Mucosa of descending colon (tissue), 3 donors: ENCODE data around the gene BTN3A1. TPM values are rescaled to one million over a fixed set of nuclear protein-coding genes. Genes with fewer than 3 reads are reported as not detected.
A peak's percentile ranks its signal among the peaks of the same experiment; 100 is the strongest.

Experiments
- ATAC-seq: fragments of 200-7000 bp; cut with Tn5 transposase; one replicate; pipeline ENCODE4 v1.9.1; 2020; ENCODE audit warnings: mild to moderate bottlenecking, moderate library complexity
- DNase-seq, 3 donors: peaks; one replicate each; pipeline ENCODE4 v3.0.0-alpha.2; 2020
- H3K36me3 ChIP-seq: fragments of 200-600 bp; one replicate; pipeline ENCODE4 v1.8.0; 2021; ENCODE audit warnings: low read depth, mild to moderate bottlenecking
- H3K4me1 ChIP-seq: fragments of 200-600 bp; one replicate; pipeline ENCODE4 v1.8.0; 2021; ENCODE audit warnings: low read depth, mild to moderate bottlenecking
- H3K4me3 ChIP-seq: fragments of 200-600 bp; one replicate; pipeline ENCODE4 v1.8.0; 2021; ENCODE audit warnings: mild to moderate bottlenecking
- H3K9me3 ChIP-seq: fragments of 200-600 bp; one replicate; pipeline ENCODE4 v1.8.0; 2021; ENCODE audit warnings: mild to moderate bottlenecking
- intact Hi-C, 2 donors: fragments of 100-400 bp; cut with DNase I in 1 of 2; cut with micrococcal nuclease in 1 of 2; formaldehyde crosslinking; loops; one replicate each; pipeline versions ENCODE4 v1.11.0 to v1.11.1; 2022; cut with DNase I, micrococcal nuclease
- total RNA-seq, 3 donors: library from RNA; stranded (reverse); fragmentation: NEBNext Ultra II Directional in 2 of 3; extraction: Animal tissue kit (Norgen Biotek cat#: 25700) in 2 of 3; gene quantifications; one replicate each; pipeline versions ENCODE4 v1.2.1 to v1.2.4, GENCODE V29; 2021 to 2023
- TF ChIP-seq, protein P1 (sequence below): fragments of 200-600 bp; IDR thresholded peaks from one replicate; pipeline ENCODE4 v1.8.0; 2022; ENCODE audit warnings: antibody characterized with exemption, mild to moderate bottlenecking
- donor health status: DM: no; HTN: no; CAD: no; lungs with moderate emphysema.
- donor health status: DM: no; HTN: no; CAD: no.
- donor health status: DM: no; HTN: yes; CAD: no.

Gene BTN3A1
- total RNA-seq, 3 donors from 2014 or later = 25.5 to 45.8 (median 34.4) TPM

DNA sequence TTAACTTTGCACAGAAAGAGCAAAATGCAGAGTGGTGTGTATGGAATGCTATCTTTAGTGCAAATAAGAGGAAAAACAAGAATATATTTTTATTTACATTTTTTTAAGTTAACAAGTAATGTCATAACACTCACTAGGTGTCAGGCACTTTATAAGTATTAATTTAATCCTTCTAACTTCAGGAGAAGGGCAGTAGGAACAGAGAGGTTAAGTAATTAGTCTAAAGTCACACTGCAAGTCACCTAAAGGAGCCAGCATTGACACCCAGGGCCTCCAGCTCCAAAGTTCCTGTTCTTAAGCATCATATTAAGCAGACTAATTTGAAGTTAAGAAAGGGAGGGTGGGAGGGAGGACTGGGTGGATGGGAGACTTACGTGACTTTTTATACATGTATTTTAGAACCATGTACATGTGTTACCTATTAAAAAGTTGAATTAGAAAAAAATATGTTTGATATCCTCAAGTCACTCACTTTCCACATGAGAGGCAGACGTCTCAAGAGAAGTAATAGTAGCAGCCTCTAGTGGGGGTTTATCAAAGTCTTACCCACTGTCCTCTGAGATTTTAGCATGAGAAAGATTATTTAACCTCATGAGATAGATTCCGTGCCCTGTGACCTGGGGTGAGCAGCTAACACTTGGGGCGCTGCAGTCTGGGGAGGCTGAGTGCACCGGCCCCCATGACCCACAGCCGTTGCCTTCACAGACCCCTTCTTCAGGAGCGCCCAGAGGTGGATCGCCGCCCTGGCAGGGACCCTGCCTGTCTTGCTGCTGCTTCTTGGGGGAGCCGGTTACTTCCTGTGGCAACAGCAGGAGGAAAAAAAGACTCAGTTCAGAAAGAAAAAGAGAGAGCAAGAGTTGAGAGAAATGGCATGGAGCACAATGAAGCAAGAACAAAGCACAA lies 7.0 kb downstream of the BTN3A1 start:
- Histone ChIP-seq H3K4me1 (peaks cover 5% of the 10 kb centered on the region), H3K4me3 (no peak overlapping the region), H3K36me3 (peaks cover 11% of the 10 kb centered on the region), H3K9me3 (no peaks in the 10 kb centered on the region)
- TF ChIP-seq, protein P1, sequence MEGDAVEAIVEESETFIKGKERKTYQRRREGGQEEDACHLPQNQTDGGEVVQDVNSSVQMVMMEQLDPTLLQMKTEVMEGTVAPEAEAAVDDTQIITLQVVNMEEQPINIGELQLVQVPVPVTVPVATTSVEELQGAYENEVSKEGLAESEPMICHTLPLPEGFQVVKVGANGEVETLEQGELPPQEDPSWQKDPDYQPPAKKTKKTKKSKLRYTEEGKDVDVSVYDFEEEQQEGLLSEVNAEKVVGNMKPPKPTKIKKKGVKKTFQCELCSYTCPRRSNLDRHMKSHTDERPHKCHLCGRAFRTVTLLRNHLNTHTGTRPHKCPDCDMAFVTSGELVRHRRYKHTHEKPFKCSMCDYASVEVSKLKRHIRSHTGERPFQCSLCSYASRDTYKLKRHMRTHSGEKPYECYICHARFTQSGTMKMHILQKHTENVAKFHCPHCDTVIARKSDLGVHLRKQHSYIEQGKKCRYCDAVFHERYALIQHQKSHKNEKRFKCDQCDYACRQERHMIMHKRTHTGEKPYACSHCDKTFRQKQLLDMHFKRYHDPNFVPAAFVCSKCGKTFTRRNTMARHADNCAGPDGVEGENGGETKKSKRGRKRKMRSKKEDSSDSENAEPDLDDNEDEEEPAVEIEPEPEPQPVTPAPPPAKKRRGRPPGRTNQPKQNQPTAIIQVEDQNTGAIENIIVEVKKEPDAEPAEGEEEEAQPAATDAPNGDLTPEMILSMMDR = no peak
- intact Hi-C loops = no loop called here
- ATAC-seq = no peak
- DNase-seq = no peak

DNA sequence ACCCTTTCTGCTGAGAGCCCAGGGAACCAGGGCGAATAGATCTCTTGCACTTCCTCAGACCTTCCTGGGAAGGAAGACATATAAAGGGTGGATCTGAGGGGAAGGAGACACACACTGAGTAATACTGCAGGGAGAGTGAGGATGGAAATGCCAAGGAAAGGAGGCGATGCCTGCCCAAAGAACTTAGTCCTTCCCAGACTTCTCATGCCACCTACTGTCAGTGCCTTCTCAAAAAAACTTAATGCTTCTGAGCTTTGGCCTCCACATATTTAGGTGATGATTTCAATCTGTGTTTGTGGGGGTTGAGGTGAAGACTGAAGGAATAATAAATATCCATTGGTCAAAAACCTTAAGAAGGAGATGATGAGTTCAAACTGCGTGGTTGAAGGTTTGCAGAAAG lies 9.7 kb downstream of the BTN3A1 start:
- ATAC-seq (no peak), DNase-seq (no peak)
- no peaks in the 10 kb centered on the region for H3K9me3 ChIP-seq
- H3K36me3 ChIP-seq = peaks cover 11% of the 10 kb centered on the region
- TF ChIP-seq, protein P1 = no peak
- H3K4me1 ChIP-seq = no peaks in the 10 kb centered on the region
- H3K4me3 ChIP-seq = no peak overlapping the region
- intact Hi-C loops = no loop called here

DNA sequence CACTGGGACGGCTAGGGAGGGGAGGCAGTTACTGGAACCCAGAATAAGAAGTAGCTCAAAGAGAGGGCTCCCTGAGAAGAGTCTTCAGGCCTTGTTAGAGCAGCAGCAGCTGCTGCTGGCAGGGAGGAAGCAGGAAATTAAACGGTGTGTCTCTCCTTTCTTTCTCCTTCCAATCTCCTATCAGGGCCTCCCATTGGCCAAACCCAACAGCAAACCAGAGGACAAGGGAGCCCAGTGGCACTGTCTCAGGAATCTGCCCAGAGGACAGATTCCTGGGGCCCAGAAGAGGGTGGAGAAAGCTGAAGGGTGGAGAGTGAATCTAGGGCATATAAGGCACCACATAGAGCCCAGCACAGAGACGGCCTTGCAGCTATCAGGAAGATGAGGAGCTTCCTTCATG lies 10.2 kb downstream of the BTN3A1 start:
- peak; percentile 10 for ATAC-seq
- TF ChIP-seq, protein P1 = no peak

DNA sequence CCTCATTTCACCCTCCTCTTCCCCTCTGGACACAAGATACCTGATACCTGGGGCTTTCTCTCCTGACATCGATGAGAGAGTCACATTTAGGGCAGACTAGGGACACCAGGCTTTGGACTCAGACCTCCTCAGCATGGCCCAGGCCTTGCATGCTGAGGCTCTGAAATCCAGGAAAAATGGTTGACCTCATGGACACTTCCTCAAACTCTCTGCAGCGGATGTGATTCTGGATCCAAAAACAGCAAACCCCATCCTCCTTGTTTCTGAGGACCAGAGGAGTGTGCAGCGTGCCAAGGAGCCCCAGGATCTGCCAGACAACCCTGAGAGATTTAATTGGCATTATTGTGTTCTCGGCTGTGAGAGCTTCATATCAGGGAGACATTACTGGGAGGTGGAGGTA lies 10.9 kb downstream of the BTN3A1 start:
- Histone ChIP-seq H3K9me3 (no peaks in the 10 kb centered on the region), H3K36me3 (peaks cover 8% of the 10 kb centered on the region), H3K4me3 (no peak overlapping the region), H3K4me1 (no peaks in the 10 kb centered on the region)
- ATAC-seq = no peak
- TF ChIP-seq, protein P1 = no peak
- no peak for DNase-seq
- intact Hi-C loops = no loop called here

More for the DNA sequence above, 10.2 kb downstream of the BTN3A1 start:
- Histone ChIP-seq H3K36me3 (peaks cover 11% of the 10 kb centered on the region), H3K4me1 (no peaks in the 10 kb centered on the region), H3K9me3 (no peaks in the 10 kb centered on the region), H3K4me3 (no peak overlapping the region)
- no peak for DNase-seq
- intact Hi-C loops = no loop called here

DNA sequence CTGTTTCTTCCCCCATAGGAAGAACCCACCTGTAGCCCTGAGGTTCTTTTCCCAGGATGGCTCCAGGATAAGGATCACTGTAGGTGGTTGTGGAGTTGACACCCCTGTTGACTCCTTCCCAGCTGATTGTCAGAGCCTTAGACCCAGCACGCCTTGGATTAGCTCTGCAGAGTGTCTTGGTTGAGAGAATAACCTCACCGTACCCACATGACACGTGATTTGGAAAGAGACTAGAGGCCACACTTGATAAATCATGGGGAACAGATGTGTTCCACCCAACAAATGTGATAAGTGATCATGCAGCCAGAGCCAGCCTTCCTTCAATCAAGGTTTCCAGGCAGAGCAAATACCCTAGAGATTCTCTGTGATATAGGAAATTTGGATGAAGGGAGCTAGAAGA lies 12.2 kb downstream of the BTN3A1 start:
- TF ChIP-seq, protein P1 = no peak
- Histone ChIP-seq H3K4me3 (no peak overlapping the region), H3K36me3 (peaks cover 5% of the 10 kb centered on the region), H3K9me3 (no peaks in the 10 kb centered on the region), H3K4me1 (no peaks in the 10 kb centered on the region)
- intact Hi-C loops = no loop called here
- no peak for ATAC-seq
- no peak for DNase-seq
